SK-N-MC (cell line): ENCODE results near the gene CCDC182.

Experiments used
- EZH2 ChIP-seq: fragments of 200-600 bp; sonication (generic); IDR thresholded peaks from one replicate; pipeline ENCODE4 v1.6.1; 2017; ENCODE audit warnings: antibody characterized with exemption
- FOXP2 ChIP-seq: optimal IDR thresholded peaks from 2 replicates; pipeline ENCODE3; 2011; ENCODE audit warnings: mild to moderate bottlenecking, moderate library complexity; ENCODE audit not compliant: insufficient read depth; ENCODE audit errors: extremely low read length, control extremely low read depth

- TF ChIP-seq EZH2 (no peak), FOXP2 (no peak)
Observed at GRCh38 chr17:57730026-57730701, 14.9 kb downstream of the CCDC182 start.
